ENCODE measurements around the gene C1QL1.

The C1QL1 gene

GRCh38 chr17:44988044-44988942 lies 20.2 kb upstream of the C1QL1 start:
- no peak for DNase-seq (ENCODE audit: extremely low read depth, low read depth)
- no peak for TF ChIP-seq CTCF (IDR thresholded peaks at IDR 0.05; ENCODE audit: low read depth, low read length)

GRCh38 chr17:44983563-44983962 lies 15.5 kb upstream of the C1QL1 start:
- no peak for DNase-seq (ENCODE audit: extremely low read depth, low read depth)

GRCh38 chr17:44982113-44982702 lies 14.1 kb upstream of the C1QL1 start:
- DNase-seq (ENCODE audit: extremely low read depth, low read depth) = no peak
- TF ChIP-seq CTCF (IDR thresholded peaks at IDR 0.05; ENCODE audit: low read depth, low read length) = no peak

More at GRCh38 chr17:44983563-44983962, 15.5 kb upstream of the C1QL1 start:
- TF ChIP-seq CTCF (IDR thresholded peaks at IDR 0.05; ENCODE audit: low read depth, low read length) = no peak

- peak; percentile 50 for DNase-seq (ENCODE audit: extremely low read depth, low read depth)
- TF ChIP-seq CTCF (IDR thresholded peaks at IDR 0.05; ENCODE audit: low read depth, low read length) = no peak
Observed at GRCh38 chr17:44981221-44981968, 13.3 kb upstream of the C1QL1 start.

- no peak for DNase-seq (ENCODE audit: extremely low read depth, low read depth)
- no peak for TF ChIP-seq CTCF (IDR thresholded peaks at IDR 0.05; ENCODE audit: low read depth, low read length)
Observed at GRCh38 chr17:44979426-44979995, 11.4 kb upstream of the C1QL1 start.

GRCh38 chr17:44978807-44979206 lies 10.7 kb upstream of the C1QL1 start:
- no peak for TF ChIP-seq CTCF (IDR thresholded peaks at IDR 0.05; ENCODE audit: low read depth, low read length)
- no peak for DNase-seq (ENCODE audit: extremely low read depth, low read depth)

Data from AG09319 (cell line).